IMR-90 (cell line): ENCODE measurements around the gene PDCD1LG2. TPM values are rescaled to one million over a fixed set of nuclear protein-coding genes. Genes with fewer than 3 reads are reported as not detected.

Experiments used
- ATAC-seq: fragments of 200-7000 bp; cut with Tn5 transposase; 2 replicates; pipeline ENCODE4 v1.9.1; 2020; ENCODE audit warnings: low read depth, mild to moderate bottlenecking, moderate library complexity
- BruUV-seq: library from RNA; stranded (reverse); fragments of 400-500 nt; replicated peaks from 2 replicates; lab custom pipeline; 2021; lab: Mats Ljungman, UMichigan
- CTCF ChIA-PET: fragments of 300-600 bp; formaldehyde crosslinking; extraction: SDS; loops from one replicate; lab custom pipeline; 2021; ENCODE audit warnings: antibody characterized with exemption; lab: Yijun Ruan, JAX
- POLR2A ChIA-PET: fragments of 300-600 bp; sonication (Branson Sonifier 250); formaldehyde crosslinking; loops from one replicate; lab custom pipeline; 2022; ENCODE audit warnings: antibody characterized with exemption; ENCODE audit not compliant: unreplicated experiment; lab: Charles Lee
- DNase-seq: peaks from one replicate; pipeline ENCODE4 v3.0.0; 2013
- H2AFZ ChIP-seq: replicated peaks from 2 replicates; pipeline ENCODE3; 2013; ENCODE audit warnings: low read length, mild to moderate bottlenecking; ENCODE audit not compliant: poor library complexity
- H2AK5ac ChIP-seq: 2 replicates; pipeline ENCODE4 v1.6.1; 2013; ENCODE audit warnings: low read depth, low read length, inconsistent platforms
- H2AK9ac ChIP-seq: replicated peaks from 2 replicates; pipeline ENCODE3; 2013; ENCODE audit warnings: mild to moderate bottlenecking, low read depth, low read length, moderate library complexity; ENCODE audit not compliant: poor library complexity
- H2BK120ac ChIP-seq: 2 replicates; pipeline ENCODE4 v1.6.1; 2013; ENCODE audit warnings: low read depth, low read length, inconsistent platforms
- H2BK15ac ChIP-seq: 3 replicates; pipeline ENCODE4 v1.6.1; 2013; ENCODE audit warnings: low read depth, low read length, inconsistent platforms
- H2BK20ac ChIP-seq: 2 replicates; pipeline ENCODE4 v1.6.1; 2013; ENCODE audit warnings: low read depth, mild to moderate bottlenecking, inconsistent platforms, low read length, moderate library complexity
- H2BK5ac ChIP-seq: 2 replicates; pipeline ENCODE4 v1.6.1; 2013; ENCODE audit warnings: mild to moderate bottlenecking, low read depth, low read length, inconsistent platforms; ENCODE audit not compliant: poor library complexity, severe bottlenecking
- H3K14ac ChIP-seq: replicated peaks from 2 replicates; pipeline ENCODE4 v1.6.1; 2013; ENCODE audit warnings: low read depth, low read length, inconsistent platforms
- H3K18ac ChIP-seq: 2 replicates; pipeline ENCODE4 v1.6.1; 2013; ENCODE audit warnings: low read depth, low read length, control low read depth
- H3K23ac ChIP-seq: 2 replicates; pipeline ENCODE4 v1.6.1; 2013; ENCODE audit warnings: low read depth, low read length, inconsistent platforms
- H3K27ac ChIP-seq: 2 replicates; pipeline ENCODE4 v1.5.1; 2013; ENCODE audit warnings: mild to moderate bottlenecking, control low read depth, low read length; ENCODE audit not compliant: insufficient read depth
- H3K27me3 ChIP-seq: 2 replicates; pipeline ENCODE4 v1.6.1; 2013; ENCODE audit warnings: low read length; ENCODE audit not compliant: control insufficient read depth, insufficient read depth
- H3K36me3 ChIP-seq: 2 replicates; pipeline ENCODE4 v1.6.1; 2013; ENCODE audit warnings: low read length, mixed read lengths; ENCODE audit not compliant: control insufficient read depth, insufficient read depth
- H3K4ac ChIP-seq: 2 replicates; pipeline ENCODE4 v1.6.1; 2013; ENCODE audit warnings: low read depth, low read length, inconsistent platforms
- H3K4me1 ChIP-seq: 2 replicates; pipeline ENCODE4 v1.6.1; 2013; ENCODE audit warnings: low read length, mixed read lengths; ENCODE audit not compliant: control insufficient read depth, insufficient read depth
- H3K4me2 ChIP-seq: 2 replicates; pipeline ENCODE4 v1.6.1; 2013; ENCODE audit warnings: low read depth, mild to moderate bottlenecking, control low read depth, low read length, moderate library complexity
- H3K4me3 ChIP-seq: 2 replicates; pipeline ENCODE4 v1.5.1; 2013; ENCODE audit warnings: low read depth, mild to moderate bottlenecking, control low read depth, low read length, moderate library complexity; ENCODE audit not compliant: insufficient read depth
- H3K56ac ChIP-seq: 2 replicates; pipeline ENCODE4 v1.6.1; 2013; ENCODE audit warnings: low read length, inconsistent platforms; ENCODE audit not compliant: insufficient read depth; ENCODE audit errors: extremely low read depth
- H3K79me1 ChIP-seq, 2 experiments: 2 replicates each; pipeline ENCODE4 v1.6.1; 2013; ENCODE audit warnings: low read length in 2 of 2, inconsistent platforms in 1 of 2, low read depth in 1 of 2
- H3K9ac ChIP-seq: 2 replicates; pipeline ENCODE4 v1.6.1; 2013; ENCODE audit warnings: low read depth, low read length, control low read depth
- H3K9me1 ChIP-seq: 2 replicates; pipeline ENCODE4 v1.6.1; 2013; ENCODE audit warnings: low read length, inconsistent platforms; ENCODE audit not compliant: insufficient read depth
- H3K9me3 ChIP-seq: 2 replicates; pipeline ENCODE4 v1.6.1; 2013; ENCODE audit warnings: low read length; ENCODE audit not compliant: control insufficient read depth, insufficient read depth
- H4K20me1 ChIP-seq: 2 replicates; pipeline ENCODE4 v1.6.1; 2013; ENCODE audit warnings: low read length, inconsistent platforms; ENCODE audit not compliant: insufficient read depth
- H4K5ac ChIP-seq: 2 replicates; pipeline ENCODE4 v1.6.1; 2013; ENCODE audit warnings: mild to moderate bottlenecking, low read depth, low read length, control low read depth
- H4K8ac ChIP-seq, 2 experiments: 2 replicates each; pipeline ENCODE4 v1.6.1; 2013; ENCODE audit warnings: low read depth in 2 of 2, low read length in 2 of 2, control low read depth in 1 of 2, inconsistent platforms in 1 of 2
- H4K91ac ChIP-seq: 2 replicates; pipeline ENCODE4 v1.6.1; 2013; ENCODE audit warnings: low read depth, low read length, inconsistent platforms; ENCODE audit not compliant: insufficient read depth
- BHLHE40 ChIP-seq: fragments of 150-350 bp; IDR thresholded peaks from 2 replicates; pipeline ENCODE4 v1.6.1; 2016; ENCODE audit warnings: mild to moderate bottlenecking, low read depth, low read length
- CEBPB ChIP-seq: IDR thresholded peaks from 2 replicates; pipeline ENCODE4 v1.6.1; 2012; ENCODE audit warnings: low read depth, low read length, improper control_type of control experiment
- FOS ChIP-seq: fragments of 150-350 bp; IDR thresholded peaks from 2 replicates; pipeline ENCODE4 v1.6.1; 2016; ENCODE audit warnings: low read depth, low read length
- MAFK ChIP-seq: IDR thresholded peaks from 2 replicates; pipeline ENCODE4 v1.6.1; 2012; ENCODE audit warnings: low read depth, low read length, improper control_type of control experiment
- MAZ ChIP-seq: IDR thresholded peaks from 2 replicates; pipeline ENCODE4 v1.6.1; 2012; ENCODE audit warnings: low read depth, mild to moderate bottlenecking, low read length, improper control_type of control experiment, moderate library complexity, borderline replicate concordance
- MXI1 ChIP-seq: IDR thresholded peaks from 2 replicates; pipeline ENCODE4 v1.6.1; 2012; ENCODE audit warnings: low read depth, mild to moderate bottlenecking, low read length, moderate library complexity, borderline replicate concordance
- NFE2L2 ChIP-seq: fragments of 150-350 bp; IDR thresholded peaks from 2 replicates; pipeline ENCODE4 v1.6.1; 2016; ENCODE audit warnings: low read depth, mild to moderate bottlenecking, low read length
- POLR2A ChIP-seq: IDR thresholded peaks from 2 replicates; pipeline ENCODE4 v1.6.1; 2012; ENCODE audit warnings: mild to moderate bottlenecking, low read depth, low read length
- RAD21 ChIP-seq: IDR thresholded peaks from 2 replicates; pipeline ENCODE4 v1.6.1; 2012; ENCODE audit warnings: low read length, improper control_type of control experiment
- RCOR1 ChIP-seq: IDR thresholded peaks from 2 replicates; pipeline ENCODE4 v1.6.1; 2012; ENCODE audit warnings: mild to moderate bottlenecking, low read length, improper control_type of control experiment; ENCODE audit not compliant: insufficient replicate concordance
- RFX5 ChIP-seq: IDR thresholded peaks from 2 replicates; pipeline ENCODE4 v1.8.0; 2012; ENCODE audit warnings: low read depth, mild to moderate bottlenecking, low read length, moderate library complexity
- SMC3 ChIP-seq: fragments of 150-350 bp; IDR thresholded peaks from 2 replicates; pipeline ENCODE4 v1.6.1; 2016; ENCODE audit warnings: low read depth, mild to moderate bottlenecking, antibody characterized with exemption, low read length, moderate library complexity
- USF2 ChIP-seq: fragments of 150-350 bp; IDR thresholded peaks from 2 replicates; pipeline ENCODE4 v1.6.1; 2017; ENCODE audit warnings: mild to moderate bottlenecking, antibody characterized with exemption, low read length, low read depth
- WGBS, 2 experiments: methylation state at CpG; one replicate each; pipeline versions ENCODE4 v1.1.5 to v1.1.7; 2013; ENCODE audit warnings: missing lambda C conversion rate in 2 of 2; ENCODE audit not compliant: insufficient read length in 1 of 2; ENCODE audit errors: extremely low coverage in 2 of 2; 5-methylcytosine and 5-hydroxymethylcytosine counted together
- dilution Hi-C: fragments of 300-500 bp; cut with HindIII; formaldehyde crosslinking; loops from one replicate; pipeline ENCODE4 v1.14.3; 2018; ENCODE audit warnings: low sequenced_read_pairs; ENCODE audit not compliant: unreplicated experiment
- in situ Hi-C: fragments of 300-500 bp; cut with MboI; formaldehyde crosslinking; loops from 3 replicates; pipeline ENCODE4 v1.14.3; 2019; ENCODE audit warnings: low sequenced_read_pairs, inconsistent platforms, mixed read lengths
- intact Hi-C: fragments of 100-400 bp; cut with micrococcal nuclease; formaldehyde crosslinking; loops from 2 replicates; pipeline ENCODE4 v1.10.0; 2022
- polyA plus RNA-seq, 3 experiments: library from polyadenylated mRNA; depleted of rRNA; stranded (reverse); fragments of >200 nt; gene quantifications; 2 replicates each; pipeline ENCODE4 v1.2.3, GENCODE V29; 2012; ENCODE audit warnings: low replicate concordance in 1 of 3
- total RNA-seq: library from RNA; depleted of rRNA; stranded (reverse); fragments of >200 nt; gene quantifications from 2 replicates; pipeline ENCODE4 v1.2.3, GENCODE V29; 2012
- TF ChIP-seq, protein P1 (sequence below): conservative IDR thresholded peaks from 2 replicates; pipeline ENCODE4 v1.5.1; 2012; ENCODE audit warnings: mild to moderate bottlenecking, low read depth, low read length, improper control_type of control experiment
- TF ChIP-seq, protein P2 (sequence below): fragments of 150-350 bp; IDR thresholded peaks from 2 replicates; pipeline ENCODE4 v1.6.1; 2016; ENCODE audit warnings: low read depth, mild to moderate bottlenecking, low read length, moderate library complexity, borderline replicate concordance

Gene PDCD1LG2
- total and polyA plus RNA-seq, 2 of the 4 experiments (the other 2 are of a cell fraction): 17.5 to 33.3 TPM

DNA sequence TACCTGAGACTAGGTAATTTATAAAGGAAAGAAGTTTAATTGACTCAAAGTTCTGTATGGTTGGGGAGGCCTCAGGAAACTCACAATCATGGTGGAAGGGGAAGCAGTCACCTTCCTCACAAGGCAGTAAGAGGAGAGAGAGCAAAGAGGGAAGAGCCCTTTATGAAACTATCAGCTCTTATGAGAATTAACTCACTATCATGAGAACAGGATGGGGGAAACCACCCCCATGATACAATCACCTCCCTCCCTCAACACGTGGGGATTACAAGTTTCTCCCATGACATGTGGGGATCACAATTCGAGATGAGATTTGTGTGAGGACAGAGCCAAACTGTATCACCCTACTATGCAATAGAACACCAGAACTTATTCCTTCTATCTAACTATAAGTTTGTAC lies 32.1 kb upstream of the PDCD1LG2 start:
- no TSS peak for BruUV-seq
- Histone ChIP-seq H2AFZ (no peak overlapping the region), H3K4me1 (no peaks in the 10 kb centered on the region), H3K23ac (no peak overlapping the region), H3K4ac (no peak overlapping the region), H3K27ac (no peak overlapping the region), H3K9ac (no peak overlapping the region), H2AK9ac (no peak overlapping the region), H2BK5ac (no peak overlapping the region), H2AK5ac (no peak overlapping the region), H4K5ac (no peak overlapping the region), H4K20me1 (no peaks in the 10 kb centered on the region), H3K79me1 (no peaks in the 10 kb centered on the region), H4K8ac (no peak overlapping the region), H3K14ac (no peak overlapping the region), H4K91ac (no peak overlapping the region), H3K36me3 (no peaks in the 10 kb centered on the region), H3K56ac (no peak overlapping the region), H3K18ac (no peak overlapping the region), H2BK15ac (no peak overlapping the region), H3K4me2 (no peak overlapping the region), H2BK20ac (no peak overlapping the region), H2BK120ac (no peak overlapping the region), H3K4me3 (no peak overlapping the region), H3K9me3 (no peaks in the 10 kb centered on the region), H3K27me3 (no peaks in the 10 kb centered on the region), H3K9me1 (no peaks in the 10 kb centered on the region; the same call in 1 of the 2 replicates)
- no peak for ATAC-seq
- intact Hi-C loops: no loop called here
- WGBS, 2 experiments: 67% methylated on average over 1 of the region's 2 CpGs; no CpG with 5 or more reads in 1 of the 2 experiments
- no peak for DNase-seq
- in situ Hi-C loops: no loop called here
- TF ChIP-seq, protein P1, sequence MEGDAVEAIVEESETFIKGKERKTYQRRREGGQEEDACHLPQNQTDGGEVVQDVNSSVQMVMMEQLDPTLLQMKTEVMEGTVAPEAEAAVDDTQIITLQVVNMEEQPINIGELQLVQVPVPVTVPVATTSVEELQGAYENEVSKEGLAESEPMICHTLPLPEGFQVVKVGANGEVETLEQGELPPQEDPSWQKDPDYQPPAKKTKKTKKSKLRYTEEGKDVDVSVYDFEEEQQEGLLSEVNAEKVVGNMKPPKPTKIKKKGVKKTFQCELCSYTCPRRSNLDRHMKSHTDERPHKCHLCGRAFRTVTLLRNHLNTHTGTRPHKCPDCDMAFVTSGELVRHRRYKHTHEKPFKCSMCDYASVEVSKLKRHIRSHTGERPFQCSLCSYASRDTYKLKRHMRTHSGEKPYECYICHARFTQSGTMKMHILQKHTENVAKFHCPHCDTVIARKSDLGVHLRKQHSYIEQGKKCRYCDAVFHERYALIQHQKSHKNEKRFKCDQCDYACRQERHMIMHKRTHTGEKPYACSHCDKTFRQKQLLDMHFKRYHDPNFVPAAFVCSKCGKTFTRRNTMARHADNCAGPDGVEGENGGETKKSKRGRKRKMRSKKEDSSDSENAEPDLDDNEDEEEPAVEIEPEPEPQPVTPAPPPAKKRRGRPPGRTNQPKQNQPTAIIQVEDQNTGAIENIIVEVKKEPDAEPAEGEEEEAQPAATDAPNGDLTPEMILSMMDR: no peak
- TF ChIP-seq CEBPB (no peak), MAZ (no peak), POLR2A (no peak), MAFK (no peak), MXI1 (no peak), BHLHE40 (no peak), RAD21 (no peak), FOS (no peak), NFE2L2 (no peak), RFX5 (no peak), SMC3 (no peak), RCOR1 (no peak), USF2 (no peak)
- TF ChIP-seq, protein P2, sequence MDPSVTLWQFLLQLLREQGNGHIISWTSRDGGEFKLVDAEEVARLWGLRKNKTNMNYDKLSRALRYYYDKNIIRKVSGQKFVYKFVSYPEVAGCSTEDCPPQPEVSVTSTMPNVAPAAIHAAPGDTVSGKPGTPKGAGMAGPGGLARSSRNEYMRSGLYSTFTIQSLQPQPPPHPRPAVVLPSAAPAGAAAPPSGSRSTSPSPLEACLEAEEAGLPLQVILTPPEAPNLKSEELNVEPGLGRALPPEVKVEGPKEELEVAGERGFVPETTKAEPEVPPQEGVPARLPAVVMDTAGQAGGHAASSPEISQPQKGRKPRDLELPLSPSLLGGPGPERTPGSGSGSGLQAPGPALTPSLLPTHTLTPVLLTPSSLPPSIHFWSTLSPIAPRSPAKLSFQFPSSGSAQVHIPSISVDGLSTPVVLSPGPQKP: no peak
- dilution Hi-C loops: no loop called here
- ChIA-PET CTCF (no interaction called here), POLR2A (no interaction called here)
